K562 (cell line): ENCODE measurements around the gene ULK1. TPM values are rescaled to one million over a fixed set of nuclear protein-coding genes. Genes with fewer than 3 reads are reported as not detected.

ENCODE experiments used
- ATAC-seq: fragments of 200-7000 bp; cut with Tn5 transposase; 3 replicates; pipeline ENCODE4 v1.9.1; 2020; ENCODE audit warnings: moderate library complexity
- BruUV-seq: library from RNA; stranded (reverse); fragments of 400-500 nt; replicated peaks from 2 replicates; lab custom pipeline; 2021; lab: Mats Ljungman, UMichigan
- CTCF ChIA-PET: fragments of 300-600 bp; formaldehyde crosslinking; extraction: SDS; loops from one replicate; lab custom pipeline; 2021; ENCODE audit warnings: low intra/inter-chr PET ratio; lab: Yijun Ruan, JAX
- POLR2A ChIA-PET: fragments of 300-600, 350-650 bp; sonication (Branson Sonifier 250); formaldehyde crosslinking; extraction: SDS; loops from one replicate; lab custom pipeline; 2021; ENCODE audit warnings: antibody characterized with exemption, inconsistent platforms; lab: Yijun Ruan, JAX
- DNase-seq, 4 experiments: peaks; one replicate each; pipeline versions ENCODE4 v3.0.0 to v3.0.0-alpha.2; 2011 to 2018; ENCODE audit warnings: low spot score in 3 of 4, mixed read lengths in 3 of 4; ENCODE audit errors: extremely low read depth in 1 of 4
- FAIRE-seq: peaks from 2 replicates; lab custom pipeline; 2011; peaks lifted over from hg19 to GRCh38; lab: Jason Lieb, UNC
- H2AFZ ChIP-seq: 2 replicates; pipeline ENCODE4 v1.6.0; 2011; ENCODE audit warnings: low read depth, low read length, control low read depth, inconsistent platforms
- H3K27ac ChIP-seq: fragments of 200-600 bp; 3 replicates; pipeline ENCODE4 v1.8.0; 2011; ENCODE audit warnings: low read depth, mild to moderate bottlenecking, control low read depth, inconsistent platforms, low read length, moderate library complexity, mixed read lengths; ENCODE audit errors: extremely low read depth
- H3K27me3 ChIP-seq, 2 experiments: fragments of 300-600 bp in 1 of 2; 2 replicates in 1 of 2; 3 replicates in 1 of 2; pipeline versions ENCODE4 v1.6.0 to v1.8.0; 2011; ENCODE audit warnings: inconsistent platforms in 2 of 2, low read length in 2 of 2, mild to moderate bottlenecking in 1 of 2, mixed read lengths in 1 of 2, moderate library complexity in 1 of 2; ENCODE audit not compliant: control insufficient read depth in 2 of 2, insufficient read depth in 2 of 2
- H3K36me3 ChIP-seq: fragments of 300-600 bp; 3 replicates; pipeline ENCODE4 v1.8.0; 2011; ENCODE audit warnings: mild to moderate bottlenecking, low read length, inconsistent platforms; ENCODE audit not compliant: control insufficient read depth, insufficient read depth
- H3K4me1 ChIP-seq, 2 experiments: fragments of 200-600 bp in 1 of 2; replicated peaks in 1 of 2; 2 replicates in 1 of 2; 3 replicates in 1 of 2; pipeline versions ENCODE4 v1.5.1 to v1.8.0; 2011; ENCODE audit warnings: inconsistent platforms in 2 of 2, low read length in 2 of 2, mild to moderate bottlenecking in 1 of 2, mixed read lengths in 1 of 2, moderate library complexity in 1 of 2; ENCODE audit not compliant: control insufficient read depth in 2 of 2, insufficient read depth in 2 of 2
- H3K4me2 ChIP-seq: 2 replicates; pipeline ENCODE4 v1.6.1; 2011; ENCODE audit warnings: low read length, control low read depth, inconsistent platforms, mixed read lengths; ENCODE audit not compliant: insufficient read depth
- H3K4me3 ChIP-seq: fragments of 200-600 bp; sonication (generic), shearing (Covaris generic); 2 replicates; pipeline ENCODE4 v1.5.1; 2016; ENCODE audit warnings: control low read depth, inconsistent platforms
- H3K79me2 ChIP-seq: fragments of 200-600 bp; 3 replicates; pipeline ENCODE4 v1.8.0; 2011; ENCODE audit warnings: low read length, inconsistent platforms; ENCODE audit not compliant: control insufficient read depth, insufficient read depth
- H3K9ac ChIP-seq, 2 experiments: 2 replicates each; pipeline versions ENCODE4 v1.6.0 to v1.6.1; 2011; ENCODE audit warnings: low read depth in 2 of 2, low read length in 2 of 2, control low read depth in 1 of 2, inconsistent platforms in 1 of 2, mild to moderate bottlenecking in 1 of 2, mixed read lengths in 1 of 2; ENCODE audit not compliant: insufficient read depth in 1 of 2
- H3K9me1 ChIP-seq: one replicate; pipeline ENCODE4 v1.6.0; 2011; ENCODE audit warnings: inconsistent platforms, mild to moderate bottlenecking, low read length, moderate library complexity; ENCODE audit not compliant: control insufficient read depth, insufficient read depth
- H3K9me3 ChIP-seq: replicated peaks from 2 replicates; pipeline ENCODE4 v1.5.1; 2011; ENCODE audit warnings: low read depth, low read length, inconsistent platforms; ENCODE audit not compliant: control insufficient read depth, insufficient read depth
- H4K20me1 ChIP-seq: replicated peaks from 2 replicates; pipeline ENCODE4 v1.6.1; 2011; ENCODE audit warnings: low read length, inconsistent platforms, mixed read lengths; ENCODE audit not compliant: control insufficient read depth, insufficient read depth
- ASH1L ChIP-seq: fragments of 450-650 bp; IDR thresholded peaks from 2 replicates; pipeline ENCODE4 v1.6.1; 2018; ENCODE audit warnings: borderline replicate concordance, mild to moderate bottlenecking, low read depth; ENCODE audit not compliant: partially characterized antibody
- CTCFL ChIP-seq: IDR thresholded peaks from 2 replicates; pipeline ENCODE4 v1.6.1; 2011; ENCODE audit warnings: borderline replicate concordance, low read depth, mild to moderate bottlenecking, moderate library complexity, low read length; ENCODE audit not compliant: insufficient read depth, poor library complexity, severe bottlenecking
- HDAC2 ChIP-seq: fragments of 450-650 bp; IDR thresholded peaks from 2 replicates; pipeline ENCODE4 v1.6.1; 2016; ENCODE audit warnings: mild to moderate bottlenecking
- HOMEZ ChIP-seq: fragments of 250-450 bp; sonication (Bioruptor Pico); IDR thresholded peaks from 2 replicates; pipeline ENCODE4 v1.4.0; 2020; ENCODE audit warnings: mild to moderate bottlenecking, moderate library complexity
- MTA3 ChIP-seq: fragments of 450-650 bp; formaldehyde crosslinking; IDR thresholded peaks from 2 replicates; pipeline ENCODE4 v1.6.1; 2017; ENCODE audit warnings: mild to moderate bottlenecking, borderline replicate concordance
- RB1 ChIP-seq: fragments of 450-650 bp; IDR thresholded peaks from 2 replicates; pipeline ENCODE4 v1.6.1; 2017; ENCODE audit warnings: low read depth, mild to moderate bottlenecking
- TSC22D4 ChIP-seq: fragments of 450-650 bp; IDR thresholded peaks from 2 replicates; pipeline ENCODE4 v1.6.1; 2016; ENCODE audit warnings: missing genetic modification characterization, missing biosample characterization, control low read depth
- ZNF3 ChIP-seq: fragments of 250-450 bp; sonication (Bioruptor Pico); IDR thresholded peaks from 2 replicates; pipeline ENCODE4 v1.5.0; 2021; ENCODE audit warnings: mild to moderate bottlenecking, moderate library complexity
- ZNF592 ChIP-seq: fragments of 450-650 bp; IDR thresholded peaks from 2 replicates; pipeline ENCODE4 v1.6.1; 2017; ENCODE audit warnings: antibody characterized with exemption, mild to moderate bottlenecking
- WGBS: fragments of 100-300 bp; shearing (Covaris generic); methylation state at CpG from one replicate; pipeline ENCODE4 v1.1.6; 2016; ENCODE audit warnings: low coverage, mixed read lengths; ENCODE audit not compliant: insufficient coverage; ENCODE audit errors: missing lambda C conversion rate; 5-methylcytosine and 5-hydroxymethylcytosine counted together
- in situ Hi-C: fragments of 300-500 bp; cut with MboI; formaldehyde crosslinking; loops from 4 replicates; pipeline ENCODE4 v1.15.0; 2018; ENCODE audit warnings: inconsistent platforms, mixed read lengths
- intact Hi-C: fragments of 100-400 bp; cut with micrococcal nuclease; formaldehyde crosslinking; loops from 2 replicates; pipeline ENCODE4 v1.14.2; 2022
- polyA plus RNA-seq, 8 experiments: library from polyadenylated mRNA; depleted of rRNA in 4 of 8; stranded (reverse) in 5 of 8; unstranded in 3 of 8; fragments of >200 nt; fragmentation: Nextera tagmentation in 2 of 8; fragmentation: Illumina TruSeq in 1 of 8; extraction: Ambion mirVana in 2 of 8; extraction: Trizol in 1 of 8; gene quantifications; 2 replicates each; pipeline versions ENCODE4 v1.2.1 to v1.2.3, GENCODE V29; 2011 to 2014; ENCODE audit warnings: inconsistent platforms in 1 of 8, missing spikeins in 1 of 8
- total RNA-seq, 7 experiments: library from RNA; depleted of rRNA in 6 of 7; stranded (reverse); fragments of >200 nt in 6 of 7; fragmentation: Illumina TruSeq in 2 of 7; extraction: Trizol in 2 of 7; gene quantifications; 2 replicates each; pipeline versions ENCODE4 v1.2.1 to v1.2.3, GENCODE V29; 2011 to 2021; ENCODE audit warnings: low replicate concordance in 1 of 7
- TF ChIP-seq, protein P1 (sequence below): sonication (generic); formaldehyde crosslinking; IDR thresholded peaks from 2 replicates; pipeline ENCODE4 v1.5.0; 2020; ENCODE audit warnings: missing genetic modification reagents

The ULK1 gene
- total and polyA plus RNA-seq, 9 of the 15 experiments (the other 6 are each of a cell fraction or from before 2014, with no cell fraction given) = 0.15 to 29.4 (median 2.5) TPM

- Histone ChIP-seq H3K9me3 (no peaks in the 10 kb centered on the region), H2AFZ (no peak overlapping the region), H3K4me2 (no peak overlapping the region), H3K9me1 (no peaks in the 10 kb centered on the region), H4K20me1 (no peaks in the 10 kb centered on the region), H3K4me3 (no peak overlapping the region), H3K27ac (no peak overlapping the region), H3K79me2 (no peaks in the 10 kb centered on the region), H3K4me1 (peaks cover 0 to 10% of the 10 kb centered on the region in 2 experiments; a peak in 2 of 5 replicates), H3K36me3 (no peaks in the 10 kb centered on the region), H3K9ac (no peak overlapping the region), H3K27me3 (no peaks in the 10 kb centered on the region)
- DNase-seq = no peak
- intact Hi-C loops = no loop called here
- no peak for TF ChIP-seq RB1
- TF ChIP-seq ASH1L = no peak
- TF ChIP-seq, protein P1, sequence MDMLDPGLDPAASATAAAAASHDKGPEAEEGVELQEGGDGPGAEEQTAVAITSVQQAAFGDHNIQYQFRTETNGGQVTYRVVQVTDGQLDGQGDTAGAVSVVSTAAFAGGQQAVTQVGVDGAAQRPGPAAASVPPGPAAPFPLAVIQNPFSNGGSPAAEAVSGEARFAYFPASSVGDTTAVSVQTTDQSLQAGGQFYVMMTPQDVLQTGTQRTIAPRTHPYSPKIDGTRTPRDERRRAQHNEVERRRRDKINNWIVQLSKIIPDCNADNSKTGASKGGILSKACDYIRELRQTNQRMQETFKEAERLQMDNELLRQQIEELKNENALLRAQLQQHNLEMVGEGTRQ = no peak
- no peak for TF ChIP-seq HDAC2
- TF ChIP-seq ZNF3 = no peak
- TF ChIP-seq MTA3 = no peak
- TF ChIP-seq ZNF592 = no peak
- TF ChIP-seq CTCFL = no peak
- TF ChIP-seq HOMEZ (CRISPR knock-in tag) = no peak
- TF ChIP-seq TSC22D4 (tag) = no peak
- ChIA-PET CTCF (no interaction called here), POLR2A (interaction anchor here (0.7 to 1.3 kb wide), 3 partner anchors 8 to 943 kb away, joined by 3 to 6 read pairs (median 3); no protein-coding TSS in a partner anchor)
- ATAC-seq = no peak
- in situ Hi-C loops = no loop called here
- WGBS = 69% methylated on average over 17 of the region's 21 CpGs
- FAIRE-seq = no peak
- BruUV-seq = no TSS peak
Measured at GRCh38 chr12:131873293-131873692, 21.1 kb upstream of the ULK1 start.
